KG1 (cell line): ENCODE data around the gene TMEM106C.

Source experiments
- DNase-seq: peaks from one replicate; lab custom pipeline; 2025; lab: John Stamatoyannopoulos, UW

The TMEM106C gene, protein sequence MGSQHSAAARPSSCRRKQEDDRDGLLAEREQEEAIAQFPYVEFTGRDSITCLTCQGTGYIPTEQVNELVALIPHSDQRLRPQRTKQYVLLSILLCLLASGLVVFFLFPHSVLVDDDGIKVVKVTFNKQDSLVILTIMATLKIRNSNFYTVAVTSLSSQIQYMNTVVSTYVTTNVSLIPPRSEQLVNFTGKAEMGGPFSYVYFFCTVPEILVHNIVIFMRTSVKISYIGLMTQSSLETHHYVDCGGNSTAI

DNA sequence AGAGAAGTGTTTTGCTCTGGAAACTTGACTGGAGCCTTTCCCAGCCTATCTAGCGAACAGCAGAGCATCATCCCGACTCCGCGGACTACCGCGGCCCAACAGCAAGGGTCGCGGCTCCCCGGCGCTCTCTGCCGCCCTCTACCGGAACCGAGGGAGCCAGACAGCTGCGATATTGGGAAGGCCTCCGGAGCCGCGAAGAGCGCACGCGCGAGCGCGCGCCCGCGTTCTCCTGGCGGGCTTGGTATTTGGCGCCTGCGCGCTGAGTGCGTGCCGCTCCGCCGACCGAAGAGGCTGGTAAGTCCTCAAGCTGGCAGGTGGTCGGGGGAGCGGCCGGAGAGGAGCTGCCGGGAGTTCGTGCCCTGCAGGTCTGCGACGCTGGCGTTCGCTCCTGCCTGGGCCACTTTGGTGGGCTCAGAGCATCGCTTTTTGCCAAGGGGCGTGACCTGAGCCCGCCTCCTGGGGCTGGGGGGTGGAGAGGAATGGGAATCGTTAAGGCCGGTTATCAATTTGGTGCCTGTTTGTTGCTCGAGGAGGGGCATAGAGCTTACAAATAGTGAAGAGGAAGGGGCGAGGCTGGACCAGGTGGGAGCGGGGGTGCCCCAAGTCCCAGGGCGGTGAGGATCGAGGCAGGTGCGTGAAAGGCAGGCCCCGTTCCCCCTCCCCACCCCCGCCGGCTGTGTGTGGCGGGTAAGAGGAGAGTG, at the start of gene TMEM106C:
TMEM106C (plus strand) TSS at position 257 of the 701 bp plus-strand sequence. CDS start 641 bp downstream, outside the sequence.
- peak; percentile 40 for DNase-seq

DNA sequence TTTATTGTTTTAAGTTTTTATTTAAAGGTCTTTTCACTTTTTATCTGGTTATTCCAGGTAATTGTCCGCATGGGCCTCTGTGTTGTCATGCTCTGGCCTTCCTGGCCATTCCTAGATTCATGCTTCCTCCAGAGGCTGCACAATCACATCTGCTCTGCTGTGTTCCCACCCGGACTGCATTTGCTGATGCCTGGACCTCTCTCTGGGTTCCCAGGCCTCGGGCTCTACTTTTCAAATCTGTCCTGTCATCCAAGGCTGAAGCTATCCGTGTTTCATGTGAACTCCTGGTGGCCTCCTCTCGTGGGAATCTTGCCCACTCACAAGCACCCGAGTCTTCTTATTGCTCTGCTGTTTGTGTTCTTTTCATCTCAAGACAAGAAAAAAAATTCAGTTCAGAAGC, 42.5 kb upstream of the TMEM106C start:
- no peak for DNase-seq

DNA sequence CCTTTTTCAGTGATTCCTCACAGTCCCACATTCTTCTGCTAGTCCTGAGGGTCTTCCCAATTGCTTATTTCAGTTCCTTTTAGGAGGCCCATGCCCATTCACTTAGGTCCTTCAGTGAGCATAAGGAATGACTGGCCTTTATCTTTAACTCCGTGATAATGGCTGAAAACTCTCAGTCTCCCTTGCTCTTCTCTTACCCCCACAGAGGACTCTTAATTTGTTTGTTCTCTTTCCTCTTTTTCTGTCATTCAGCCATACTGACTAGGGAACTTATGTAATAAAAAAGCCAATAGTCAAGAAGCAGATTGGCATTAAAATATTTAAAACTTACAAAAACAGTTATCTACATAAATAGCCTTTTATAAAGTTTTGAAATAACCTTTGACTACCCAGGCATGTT, 41.5 kb upstream of the TMEM106C start:
- DNase-seq, result no peak

GRCh38 chr12:47927346-47927745, 36.0 kb upstream of the TMEM106C start:
- DNase-seq, result no peak

GRCh38 chr12:47930634-47931033, 32.8 kb upstream of the TMEM106C start:
- no peak for DNase-seq

GRCh38 chr12:47931187-47931586, 32.2 kb upstream of the TMEM106C start:
- DNase-seq, result no peak

DNA sequence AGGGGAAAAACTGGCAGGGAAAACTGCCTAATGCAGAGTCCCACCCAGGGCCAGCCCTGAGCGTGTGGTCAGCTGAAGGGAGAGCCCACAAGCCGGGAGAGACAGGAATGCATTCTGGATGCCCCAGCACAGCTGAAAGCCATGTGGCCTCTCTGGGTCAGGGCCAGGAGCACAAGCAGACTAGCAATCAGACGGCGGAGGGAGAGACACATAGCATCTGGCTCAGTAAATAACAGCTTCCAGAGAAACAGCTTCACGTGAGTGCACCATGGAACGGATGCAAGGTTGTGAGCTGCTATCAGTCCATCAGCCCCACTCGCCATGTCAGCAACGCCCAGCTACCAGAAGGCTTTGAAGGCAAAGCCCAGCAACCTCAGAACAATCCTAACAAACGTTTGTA, 28.2 kb upstream of the TMEM106C start:
- no peak for DNase-seq

DNA sequence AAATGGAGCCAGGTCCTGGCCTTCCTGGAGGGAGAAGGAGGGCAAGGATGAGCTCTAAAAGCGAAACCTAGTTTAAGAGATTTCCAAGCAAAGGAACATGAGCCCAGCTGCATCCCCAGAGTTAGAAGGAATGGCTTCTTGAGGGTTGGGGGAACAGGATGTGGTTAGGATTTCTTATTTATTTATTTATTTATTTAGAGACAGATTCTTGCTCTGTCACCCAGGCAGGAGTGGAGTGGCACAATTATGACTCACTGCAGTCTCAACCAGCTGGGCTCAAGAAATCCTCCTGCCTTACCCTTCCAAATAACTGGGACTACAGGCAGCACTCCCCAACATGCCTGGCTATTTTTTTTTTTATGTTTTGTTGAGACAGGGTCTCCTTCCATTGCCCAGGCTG, 25.3 kb upstream of the TMEM106C start:
- no peak for DNase-seq

GRCh38 chr12:47938594-47938993, 24.8 kb upstream of the TMEM106C start:
- DNase-seq, result no peak

DNA sequence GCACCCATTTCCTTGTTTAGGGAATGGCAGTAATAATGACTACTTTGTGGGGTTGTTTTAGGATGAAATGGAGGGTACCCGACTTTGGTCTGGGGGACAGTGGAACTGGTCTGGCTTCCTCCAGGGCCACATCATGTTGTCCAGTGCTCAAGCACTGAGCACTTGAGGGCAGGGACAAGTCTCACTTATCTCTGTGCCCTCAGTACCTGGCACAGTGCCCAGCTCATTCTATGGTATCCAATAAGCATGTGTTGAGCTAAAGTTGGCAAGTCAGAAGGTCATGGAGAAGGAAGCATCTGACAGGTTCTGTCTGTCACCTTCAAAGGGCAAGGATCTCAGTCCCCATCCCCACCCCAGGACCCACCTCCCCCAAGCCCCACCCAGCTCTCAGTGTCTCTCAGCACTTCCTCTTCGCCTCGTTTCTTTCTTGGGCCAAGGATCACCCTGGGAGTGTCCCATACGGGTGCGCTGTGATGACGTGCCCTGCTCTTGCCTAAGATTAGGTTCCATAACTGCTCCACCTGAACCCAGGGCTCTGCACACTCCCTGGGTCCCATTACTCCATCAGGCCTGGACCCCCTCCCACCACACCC, 24.3 kb upstream of the TMEM106C start:
- no peak for DNase-seq

- DNase-seq, result no peak
Measured at GRCh38 chr12:47940773-47941474, 22.5 kb upstream of the TMEM106C start.

- DNase-seq, result no peak
Measured at GRCh38 chr12:47941475-47941780, 22.0 kb upstream of the TMEM106C start.

DNA sequence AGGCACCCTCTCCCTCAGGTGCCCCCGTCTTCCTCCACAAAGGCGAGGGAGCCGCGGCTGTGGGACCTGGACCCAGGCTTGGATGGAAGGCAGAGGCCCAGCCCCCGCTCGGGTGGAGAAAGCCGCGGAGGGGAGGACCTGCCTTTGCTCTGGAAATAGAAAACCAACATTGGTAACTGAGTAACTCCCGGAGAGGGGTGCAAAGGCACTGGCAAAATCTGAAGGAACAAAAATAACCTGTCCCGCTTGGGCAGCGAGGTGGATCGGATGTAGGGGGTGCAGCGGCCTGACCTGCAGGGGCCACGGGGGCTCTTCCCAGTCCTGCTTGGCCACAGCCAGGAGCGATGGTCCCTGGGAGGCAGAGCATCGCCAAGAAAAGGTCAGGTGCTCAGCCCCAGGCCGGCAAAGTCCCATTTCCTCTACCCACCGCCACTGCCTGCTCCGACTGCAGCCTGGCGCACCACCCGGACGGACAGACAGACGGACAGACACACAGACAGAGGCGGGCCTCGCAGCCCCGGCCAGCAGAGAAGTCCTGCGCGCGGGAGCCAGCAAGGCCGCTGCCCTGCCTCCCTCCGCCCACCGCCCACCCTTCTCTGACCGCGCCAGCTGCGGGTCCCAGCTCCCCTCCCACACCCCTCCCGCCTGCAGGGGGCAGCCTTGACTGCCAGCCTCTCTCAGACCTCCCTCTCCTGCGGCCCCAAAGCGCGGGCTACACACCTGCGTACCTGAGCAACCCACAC, 21.4 kb upstream of the TMEM106C start:
- no peak for DNase-seq

GRCh38 chr12:47942614-47943225, 20.7 kb upstream of the TMEM106C start:
- no peak for DNase-seq

DNA sequence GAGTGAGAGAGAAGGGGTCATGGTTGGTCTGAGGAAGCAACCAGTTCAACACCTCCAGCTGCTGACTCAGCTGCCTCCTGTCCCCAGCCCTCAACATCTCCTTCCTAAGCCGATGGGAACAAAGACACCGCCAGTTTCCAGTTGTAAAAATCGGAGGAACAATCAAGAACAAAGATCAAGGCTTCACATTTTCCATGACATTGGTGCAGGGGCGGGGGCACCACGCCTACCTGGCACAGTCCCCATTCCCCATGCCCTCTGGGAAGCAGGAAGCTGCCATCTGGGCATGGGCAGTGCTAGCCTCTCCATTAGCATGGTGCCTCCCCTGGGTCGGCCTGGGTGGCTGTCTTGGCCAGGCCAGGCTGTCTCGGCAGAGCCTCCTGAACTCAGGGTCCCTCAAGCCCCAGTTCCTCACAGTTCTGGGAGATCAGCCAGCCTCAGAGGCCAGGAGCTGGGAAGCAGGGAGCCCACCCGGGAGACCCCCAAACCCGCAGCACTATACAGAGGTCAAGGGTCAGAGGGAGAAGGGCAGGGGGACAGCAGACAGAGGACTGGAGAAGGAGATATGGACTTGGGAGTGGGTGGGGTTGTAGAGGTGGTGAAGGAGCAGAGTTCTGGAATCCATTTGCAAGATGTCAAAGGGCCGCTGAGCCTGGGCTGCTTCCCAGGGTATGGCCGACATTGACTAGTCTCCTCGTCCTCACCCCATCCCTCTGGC, 19.6 kb upstream of the TMEM106C start:
- no peak for DNase-seq

GRCh38 chr12:47944685-47945340, 18.6 kb upstream of the TMEM106C start:
- no peak for DNase-seq

GRCh38 chr12:47945341-47945728, 18.1 kb upstream of the TMEM106C start:
- DNase-seq, result no peak

DNA sequence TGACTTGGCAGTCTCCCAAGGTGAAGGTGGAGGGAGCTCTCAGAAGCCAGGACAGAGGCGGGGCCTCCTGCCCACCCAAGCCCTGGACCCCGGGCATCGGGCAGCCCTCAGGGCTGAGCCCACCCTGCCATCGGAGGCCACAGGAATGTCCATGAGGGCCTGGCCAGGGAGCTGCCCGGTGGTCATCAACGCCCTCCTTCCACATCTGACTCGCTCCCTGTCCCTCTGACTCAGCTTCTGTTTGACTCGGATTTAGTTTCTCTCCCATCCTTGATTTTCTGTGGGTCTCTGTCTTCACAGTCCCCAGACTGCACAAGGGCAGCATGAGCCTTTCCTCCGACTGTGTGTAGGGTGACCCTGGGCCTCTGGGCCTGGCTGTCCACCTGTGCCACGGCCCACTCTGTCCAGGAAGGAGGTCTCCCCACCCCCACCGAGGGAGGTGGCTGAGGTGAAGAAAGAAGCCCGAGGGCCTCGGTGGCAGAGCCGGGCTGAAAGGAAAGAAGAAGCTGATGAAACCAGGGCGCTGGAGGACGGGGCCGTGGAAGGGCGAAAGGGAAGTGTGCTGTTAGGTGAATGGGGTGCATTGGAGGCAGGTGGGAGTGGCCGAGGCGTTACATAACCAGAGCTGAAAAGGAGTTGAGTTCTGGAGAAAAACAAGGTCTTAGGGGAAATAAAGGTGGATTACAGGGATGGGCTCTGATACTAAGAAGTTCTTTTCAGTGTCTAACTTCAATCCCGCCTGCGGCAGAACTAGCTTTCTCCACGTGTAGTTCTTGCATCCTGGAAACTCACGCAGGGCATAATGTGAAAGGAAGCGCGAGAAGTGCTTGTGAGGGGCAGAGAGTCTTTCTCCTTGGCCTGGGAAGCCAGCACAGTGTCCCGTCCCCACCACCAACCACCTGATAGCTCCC, 16.7 kb upstream of the TMEM106C start:
- DNase-seq, result no peak

DNA sequence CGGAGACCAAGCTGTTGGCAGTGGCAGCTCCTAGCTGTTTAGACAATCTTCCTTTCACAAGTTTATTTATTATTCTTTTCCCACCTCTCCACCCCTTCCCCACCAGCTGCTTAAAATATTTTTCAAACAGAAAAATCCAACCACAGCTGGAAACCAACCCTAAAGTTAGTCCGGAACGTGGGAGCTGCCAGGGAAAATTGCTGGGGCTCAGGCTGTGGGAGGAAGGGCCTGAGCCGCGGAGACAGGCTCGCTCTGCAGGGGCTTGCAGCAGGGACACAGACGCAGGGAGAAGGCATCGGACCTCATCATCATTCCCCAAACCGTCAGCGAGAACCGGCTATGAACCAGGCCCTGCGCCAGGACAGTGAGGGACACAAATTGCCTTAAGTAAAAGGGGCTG, 16.1 kb upstream of the TMEM106C start:
- no peak for DNase-seq
